ENCODE measurements around the gene NPEPL1. TPM values are rescaled to one million over a fixed set of nuclear protein-coding genes. Genes with fewer than 3 reads are reported as not detected.

NPEPL1 gene
- total and polyA plus RNA-seq, 2 donors (not counting 3 experiments of a cell fraction or from before 2014, with no cell fraction given), result 22.5 to 40.8 TPM

GRCh38 chr20:58706975-58707681, 14.5 kb downstream of the NPEPL1 start:
- intact Hi-C loops (cut with micrococcal nuclease), result no loop called here
- CTCF ChIA-PET, result interaction anchor here (0.8 kb wide), 1 partner anchor 226 kb away, joined by 3 read pairs; no protein-coding TSS in a partner anchor
- no peaks in the 10 kb centered on the region for H3K9me3 ChIP-seq (replicated peaks; ENCODE audit: control insufficient read depth, insufficient read depth, low read length)
- no peak overlapping the region for H3K4me2 ChIP-seq (ENCODE audit: insufficient read depth, low read length)
- H3K79me2 ChIP-seq (ENCODE audit: control insufficient read depth, insufficient read depth, low read length), result no peaks in the 10 kb centered on the region
- H3K36me3 ChIP-seq (ENCODE audit: control insufficient read depth in 2 of 2, extremely low read depth in 1 of 2, insufficient read depth in 2 of 2, low read length in 2 of 2), result peaks cover 5 to 14% of the 10 kb centered on the region in 2 experiments
- DNase-seq (ENCODE audit: low read depth, low spot score) (no peak), FAIRE-seq (no peak)
- H2AFZ ChIP-seq (ENCODE audit: low read depth, low read length), result no peak overlapping the region
- H3K27me3 ChIP-seq (ENCODE audit: control insufficient read depth in 2 of 2, insufficient read depth in 2 of 2, low read length in 2 of 2), result no peaks in the 10 kb centered on the region
- TF ChIP-seq MYC (IDR thresholded peaks at IDR 0.05; ENCODE audit: low read depth, low read length) (no peak), EZH2 (IDR thresholded peaks at IDR 0.05; ENCODE audit: borderline replicate concordance, low read depth, low read length, severe bottlenecking) (no peak), FOS (IDR thresholded peaks at IDR 0.05; ENCODE audit: borderline replicate concordance, insufficient read depth, low read length) (no peak), GATA2 (IDR thresholded peaks at IDR 0.05; ENCODE audit: insufficient read depth, insufficient read length, low read depth, low read length) (no peak), POLR2A (IDR thresholded peaks at IDR 0.05; ENCODE audit: low read depth, low read length) (no peak), POLR2AphosphoS5 (IDR thresholded peaks at IDR 0.05; ENCODE audit: insufficient read depth, low read depth, low read length) (no peak), JUN (IDR thresholded peaks at IDR 0.05; ENCODE audit: borderline replicate concordance, insufficient read depth, insufficient read length, low read depth) (no peak)
- TF ChIP-seq, protein P1, sequence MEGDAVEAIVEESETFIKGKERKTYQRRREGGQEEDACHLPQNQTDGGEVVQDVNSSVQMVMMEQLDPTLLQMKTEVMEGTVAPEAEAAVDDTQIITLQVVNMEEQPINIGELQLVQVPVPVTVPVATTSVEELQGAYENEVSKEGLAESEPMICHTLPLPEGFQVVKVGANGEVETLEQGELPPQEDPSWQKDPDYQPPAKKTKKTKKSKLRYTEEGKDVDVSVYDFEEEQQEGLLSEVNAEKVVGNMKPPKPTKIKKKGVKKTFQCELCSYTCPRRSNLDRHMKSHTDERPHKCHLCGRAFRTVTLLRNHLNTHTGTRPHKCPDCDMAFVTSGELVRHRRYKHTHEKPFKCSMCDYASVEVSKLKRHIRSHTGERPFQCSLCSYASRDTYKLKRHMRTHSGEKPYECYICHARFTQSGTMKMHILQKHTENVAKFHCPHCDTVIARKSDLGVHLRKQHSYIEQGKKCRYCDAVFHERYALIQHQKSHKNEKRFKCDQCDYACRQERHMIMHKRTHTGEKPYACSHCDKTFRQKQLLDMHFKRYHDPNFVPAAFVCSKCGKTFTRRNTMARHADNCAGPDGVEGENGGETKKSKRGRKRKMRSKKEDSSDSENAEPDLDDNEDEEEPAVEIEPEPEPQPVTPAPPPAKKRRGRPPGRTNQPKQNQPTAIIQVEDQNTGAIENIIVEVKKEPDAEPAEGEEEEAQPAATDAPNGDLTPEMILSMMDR (IDR thresholded peaks at IDR 0.05; ENCODE audit: extremely low read depth in 1 of 2, insufficient read depth in 1 of 2, low read depth in 1 of 2, low read length in 2 of 2), result no peak
- TF ChIP-seq, protein P2, sequence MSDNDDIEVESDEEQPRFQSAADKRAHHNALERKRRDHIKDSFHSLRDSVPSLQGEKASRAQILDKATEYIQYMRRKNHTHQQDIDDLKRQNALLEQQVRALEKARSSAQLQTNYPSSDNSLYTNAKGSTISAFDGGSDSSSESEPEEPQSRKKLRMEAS (IDR thresholded peaks at IDR 0.05; ENCODE audit: insufficient read depth, insufficient read length), result no peak
- H3K4me3 ChIP-seq (replicated peaks in 1 of 3; ENCODE audit: insufficient read depth in 1 of 3, low read depth in 1 of 3, low read length in 3 of 3), result no peak overlapping the region
- no peak overlapping the region for H3K9ac ChIP-seq (replicated peaks; ENCODE audit: extremely low read depth, insufficient read depth, low read length)
- no TSS peak for BruUV-seq (replicated peaks)
- POLR2A ChIA-PET, result no interaction called here
- H3K4me1 ChIP-seq (ENCODE audit: control insufficient read depth, extremely low read depth, insufficient read depth, low read length), result no peaks in the 10 kb centered on the region
- H3K9me1 ChIP-seq (replicated peaks; ENCODE audit: control insufficient read depth, extremely low read depth, insufficient read depth, low read length), result no peaks in the 10 kb centered on the region
- dilution Hi-C loops (cut with MboI; ENCODE audit: extremely low pct_ligation_motif_present, low sequenced_read_pairs), result no loop called here
- H3K27ac ChIP-seq (ENCODE audit: insufficient read depth, low read depth, low read length), result no peak overlapping the region
- H4K20me1 ChIP-seq (replicated peaks; ENCODE audit: control insufficient read depth, extremely low read depth, insufficient read depth, low read length), result no peaks in the 10 kb centered on the region

Measured in endothelial cell of umbilical vein (primary cell).